Body of pancreas (tissue), 4 donors: ENCODE measurements around the gene TOP2B.

Experiments used
- POLR2A ChIP-seq, 3 donors: fragments of 450-650 bp; IDR thresholded peaks; one replicate each; pipeline ENCODE4 v1.6.1; 2016; ENCODE audit warnings: antibody characterized with exemption in 3 of 3, mild to moderate bottlenecking in 2 of 3
- TF ChIP-seq, protein P1 (sequence below), 7 experiments: fragments of 450-650 bp in 4 of 7; fragments of 200-600 bp in 3 of 7; sonication (generic) in 3 of 7; IDR thresholded peaks; one replicate each; pipeline ENCODE4 v1.5.1; 2016 to 2019; ENCODE audit warnings: antibody characterized with exemption in 7 of 7

DNA sequence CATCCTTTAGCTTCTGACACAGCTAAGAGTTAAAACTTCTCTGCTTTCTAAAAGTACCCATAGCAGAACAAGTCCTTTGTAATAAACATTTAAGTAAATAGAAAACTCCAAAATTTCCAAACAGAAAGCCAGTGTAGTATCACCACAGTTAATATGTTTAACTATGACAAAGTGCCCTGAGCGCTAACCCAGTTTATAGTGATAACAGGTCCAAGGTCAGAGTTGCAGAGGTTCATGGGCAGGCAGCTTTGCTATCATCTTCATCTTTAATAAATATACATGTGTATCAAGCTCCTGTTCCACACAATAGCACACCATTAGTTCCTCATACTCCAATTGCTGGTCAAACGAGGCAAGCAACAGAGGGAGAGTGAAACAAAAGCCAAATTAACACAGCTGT is 12.4 kb upstream of the TOP2B start:
- TF ChIP-seq, protein P1, sequence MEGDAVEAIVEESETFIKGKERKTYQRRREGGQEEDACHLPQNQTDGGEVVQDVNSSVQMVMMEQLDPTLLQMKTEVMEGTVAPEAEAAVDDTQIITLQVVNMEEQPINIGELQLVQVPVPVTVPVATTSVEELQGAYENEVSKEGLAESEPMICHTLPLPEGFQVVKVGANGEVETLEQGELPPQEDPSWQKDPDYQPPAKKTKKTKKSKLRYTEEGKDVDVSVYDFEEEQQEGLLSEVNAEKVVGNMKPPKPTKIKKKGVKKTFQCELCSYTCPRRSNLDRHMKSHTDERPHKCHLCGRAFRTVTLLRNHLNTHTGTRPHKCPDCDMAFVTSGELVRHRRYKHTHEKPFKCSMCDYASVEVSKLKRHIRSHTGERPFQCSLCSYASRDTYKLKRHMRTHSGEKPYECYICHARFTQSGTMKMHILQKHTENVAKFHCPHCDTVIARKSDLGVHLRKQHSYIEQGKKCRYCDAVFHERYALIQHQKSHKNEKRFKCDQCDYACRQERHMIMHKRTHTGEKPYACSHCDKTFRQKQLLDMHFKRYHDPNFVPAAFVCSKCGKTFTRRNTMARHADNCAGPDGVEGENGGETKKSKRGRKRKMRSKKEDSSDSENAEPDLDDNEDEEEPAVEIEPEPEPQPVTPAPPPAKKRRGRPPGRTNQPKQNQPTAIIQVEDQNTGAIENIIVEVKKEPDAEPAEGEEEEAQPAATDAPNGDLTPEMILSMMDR (IDR thresholded peaks at IDR 0.05), result no peak
- TF ChIP-seq POLR2A (IDR thresholded peaks at IDR 0.05), result no peak
